NB4 (cell line): ENCODE results near the gene SLC35C1.
"Not testable (repeated sequence)": the region's sequence is repeated elsewhere in the genome, so short reads cannot be mapped to it uniquely, and the experiment has no call there.

Experiments
- POLR2A ChIP-seq: IDR thresholded peaks from 2 replicates; pipeline ENCODE4 v1.6.1; 2011; ENCODE audit warnings: mild to moderate bottlenecking; ENCODE audit not compliant: insufficient read length; ENCODE audit errors: extremely low read depth
- TF ChIP-seq, protein P1 (sequence below): IDR thresholded peaks from one replicate; pipeline ENCODE4 v1.5.1; 2012; ENCODE audit warnings: low read depth, low read length
- TF ChIP-seq, protein P2 (sequence below): IDR thresholded peaks from 2 replicates; pipeline ENCODE4 v1.6.1; 2011; ENCODE audit warnings: low read depth, low read length

GRCh38 chr11:45826492-45826891 is 21.5 kb downstream of the SLC35C1 start:
- not testable (repeated sequence) for TF ChIP-seq POLR2A
- TF ChIP-seq, protein P1, sequence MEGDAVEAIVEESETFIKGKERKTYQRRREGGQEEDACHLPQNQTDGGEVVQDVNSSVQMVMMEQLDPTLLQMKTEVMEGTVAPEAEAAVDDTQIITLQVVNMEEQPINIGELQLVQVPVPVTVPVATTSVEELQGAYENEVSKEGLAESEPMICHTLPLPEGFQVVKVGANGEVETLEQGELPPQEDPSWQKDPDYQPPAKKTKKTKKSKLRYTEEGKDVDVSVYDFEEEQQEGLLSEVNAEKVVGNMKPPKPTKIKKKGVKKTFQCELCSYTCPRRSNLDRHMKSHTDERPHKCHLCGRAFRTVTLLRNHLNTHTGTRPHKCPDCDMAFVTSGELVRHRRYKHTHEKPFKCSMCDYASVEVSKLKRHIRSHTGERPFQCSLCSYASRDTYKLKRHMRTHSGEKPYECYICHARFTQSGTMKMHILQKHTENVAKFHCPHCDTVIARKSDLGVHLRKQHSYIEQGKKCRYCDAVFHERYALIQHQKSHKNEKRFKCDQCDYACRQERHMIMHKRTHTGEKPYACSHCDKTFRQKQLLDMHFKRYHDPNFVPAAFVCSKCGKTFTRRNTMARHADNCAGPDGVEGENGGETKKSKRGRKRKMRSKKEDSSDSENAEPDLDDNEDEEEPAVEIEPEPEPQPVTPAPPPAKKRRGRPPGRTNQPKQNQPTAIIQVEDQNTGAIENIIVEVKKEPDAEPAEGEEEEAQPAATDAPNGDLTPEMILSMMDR: not testable (repeated sequence)
- TF ChIP-seq, protein P2, sequence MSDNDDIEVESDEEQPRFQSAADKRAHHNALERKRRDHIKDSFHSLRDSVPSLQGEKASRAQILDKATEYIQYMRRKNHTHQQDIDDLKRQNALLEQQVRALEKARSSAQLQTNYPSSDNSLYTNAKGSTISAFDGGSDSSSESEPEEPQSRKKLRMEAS: not testable (repeated sequence)
